PC-3 (cell line): ENCODE data around the gene PDP2.

Experiments
- EZH2 ChIP-seq: fragments of 300-600 bp; sonication (generic); IDR thresholded peaks from one replicate; pipeline ENCODE4 v1.6.1; 2017; ENCODE audit warnings: antibody characterized with exemption, mild to moderate bottlenecking, low read length; ENCODE audit not compliant: unreplicated experiment
- TF ChIP-seq, protein P1 (sequence below): fragments of 300-600 bp; sonication (generic); conservative IDR thresholded peaks from 2 replicates; pipeline ENCODE4 v1.5.1; 2017; ENCODE audit warnings: antibody characterized with exemption, low read depth, mild to moderate bottlenecking, low read length

DNA sequence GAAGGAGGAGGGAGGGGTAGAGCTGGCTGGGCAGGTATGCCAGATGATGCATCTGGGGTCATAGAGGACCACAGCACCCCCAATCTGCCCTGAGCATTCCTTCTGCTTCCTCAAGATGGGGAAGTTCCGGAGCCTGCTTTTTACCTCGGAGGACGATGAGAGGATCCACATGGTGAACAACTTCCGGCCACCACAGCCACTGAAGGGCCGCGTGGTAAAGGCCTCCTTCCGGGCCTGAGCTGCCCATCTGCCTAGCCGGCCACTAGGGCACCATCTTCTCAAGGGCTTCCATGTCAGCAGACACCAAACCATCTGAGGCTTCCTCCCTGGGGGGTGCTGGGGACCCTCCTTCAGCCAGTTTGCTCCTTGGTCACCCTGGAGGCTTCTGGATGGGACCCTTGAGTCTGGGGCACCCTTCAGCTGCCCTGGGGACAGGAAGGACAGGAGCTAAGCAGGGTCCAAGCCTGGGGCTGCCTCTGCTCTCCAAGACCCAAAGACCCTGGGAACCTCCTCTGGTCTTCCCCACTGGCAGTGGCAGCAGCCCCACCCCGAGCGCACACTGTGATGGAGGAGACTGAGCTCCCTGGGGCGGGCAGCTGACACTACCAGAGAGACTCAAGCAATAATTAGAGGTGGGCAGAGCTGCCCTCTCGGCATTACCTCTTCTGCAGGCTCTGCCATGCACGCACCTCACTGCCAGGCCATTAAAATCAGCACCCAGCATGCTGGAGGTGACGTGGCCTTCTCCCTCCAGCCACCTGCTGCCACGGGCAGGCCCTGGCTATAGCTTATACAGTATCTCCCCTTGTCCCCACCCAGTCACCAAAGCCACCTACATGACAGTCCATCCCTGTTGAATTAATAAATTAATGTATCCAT is 26.8 kb upstream of the PDP2 start:
- TF ChIP-seq EZH2 = no peak
- TF ChIP-seq, protein P1, sequence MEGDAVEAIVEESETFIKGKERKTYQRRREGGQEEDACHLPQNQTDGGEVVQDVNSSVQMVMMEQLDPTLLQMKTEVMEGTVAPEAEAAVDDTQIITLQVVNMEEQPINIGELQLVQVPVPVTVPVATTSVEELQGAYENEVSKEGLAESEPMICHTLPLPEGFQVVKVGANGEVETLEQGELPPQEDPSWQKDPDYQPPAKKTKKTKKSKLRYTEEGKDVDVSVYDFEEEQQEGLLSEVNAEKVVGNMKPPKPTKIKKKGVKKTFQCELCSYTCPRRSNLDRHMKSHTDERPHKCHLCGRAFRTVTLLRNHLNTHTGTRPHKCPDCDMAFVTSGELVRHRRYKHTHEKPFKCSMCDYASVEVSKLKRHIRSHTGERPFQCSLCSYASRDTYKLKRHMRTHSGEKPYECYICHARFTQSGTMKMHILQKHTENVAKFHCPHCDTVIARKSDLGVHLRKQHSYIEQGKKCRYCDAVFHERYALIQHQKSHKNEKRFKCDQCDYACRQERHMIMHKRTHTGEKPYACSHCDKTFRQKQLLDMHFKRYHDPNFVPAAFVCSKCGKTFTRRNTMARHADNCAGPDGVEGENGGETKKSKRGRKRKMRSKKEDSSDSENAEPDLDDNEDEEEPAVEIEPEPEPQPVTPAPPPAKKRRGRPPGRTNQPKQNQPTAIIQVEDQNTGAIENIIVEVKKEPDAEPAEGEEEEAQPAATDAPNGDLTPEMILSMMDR = no peak
